HG03378 (cell line): Measurements from ENCODE around the gene ERBB4.

Experiments used
- ATAC-seq: cut with Tn5 transposase; IDR thresholded peaks from one replicate; pipeline ENCODE4 v1.9.1; 2021; ENCODE audit warnings: mild to moderate bottlenecking, moderate library complexity; ENCODE audit not compliant: unreplicated experiment

The ERBB4 gene

GRCh38 chr2:211373203-211373602, 1165.4 kb downstream of the ERBB4 start:
- ATAC-seq: no peak

GRCh38 chr2:211371465-211371864, 1167.1 kb downstream of the ERBB4 start:
- ATAC-seq: no peak

- ATAC-seq: no peak
These were observed 1170.1 kb downstream of the ERBB4 start for GRCh38 chr2:211368467-211368866.

GRCh38 chr2:211367711-211368110, 1170.9 kb downstream of the ERBB4 start:
- peak; percentile 99 for ATAC-seq

- ATAC-seq: no peak
These were observed 1171.3 kb downstream of the ERBB4 start for GRCh38 chr2:211367293-211367692.

- no peak for ATAC-seq
These were observed 1173.7 kb downstream of the ERBB4 start for GRCh38 chr2:211364911-211365310.

- no peak for ATAC-seq
These were observed 1177.2 kb downstream of the ERBB4 start for GRCh38 chr2:211361383-211361782.

GRCh38 chr2:211359347-211359746, 1179.3 kb downstream of the ERBB4 start:
- ATAC-seq: no peak

- ATAC-seq: no peak
These were observed 1180.1 kb downstream of the ERBB4 start for GRCh38 chr2:211358504-211358903.

- no peak for ATAC-seq
These were observed 1184.1 kb downstream of the ERBB4 start for GRCh38 chr2:211354481-211354880.

- no peak for ATAC-seq
These were observed 1186.6 kb downstream of the ERBB4 start for GRCh38 chr2:211351987-211352386.

GRCh38 chr2:211349031-211349430, 1189.6 kb downstream of the ERBB4 start:
- no peak for ATAC-seq

- no peak for ATAC-seq
These were observed 1191.3 kb downstream of the ERBB4 start for GRCh38 chr2:211347328-211347727.

GRCh38 chr2:211344289-211344688, 1194.3 kb downstream of the ERBB4 start:
- ATAC-seq: no peak

- ATAC-seq: no peak
These were observed 1205.2 kb downstream of the ERBB4 start for GRCh38 chr2:211333377-211333776.

- ATAC-seq: no peak
These were observed 1206.9 kb downstream of the ERBB4 start for GRCh38 chr2:211331736-211332135.

GRCh38 chr2:211329882-211330281, 1208.7 kb downstream of the ERBB4 start:
- no peak for ATAC-seq

GRCh38 chr2:211329421-211329820, 1209.2 kb downstream of the ERBB4 start:
- no peak for ATAC-seq

GRCh38 chr2:211328126-211328525, 1210.5 kb downstream of the ERBB4 start:
- no peak for ATAC-seq
